ENCODE results near the gene NOC4L. TPM values are rescaled to one million over a fixed set of nuclear protein-coding genes. Genes with fewer than 3 reads are reported as not detected.
A peak's percentile ranks its signal among the peaks of the same experiment; 100 is the strongest.

Gene NOC4L
- total RNA-seq, 1 donor from 2014 or later, result 16.5 TPM

DNA sequence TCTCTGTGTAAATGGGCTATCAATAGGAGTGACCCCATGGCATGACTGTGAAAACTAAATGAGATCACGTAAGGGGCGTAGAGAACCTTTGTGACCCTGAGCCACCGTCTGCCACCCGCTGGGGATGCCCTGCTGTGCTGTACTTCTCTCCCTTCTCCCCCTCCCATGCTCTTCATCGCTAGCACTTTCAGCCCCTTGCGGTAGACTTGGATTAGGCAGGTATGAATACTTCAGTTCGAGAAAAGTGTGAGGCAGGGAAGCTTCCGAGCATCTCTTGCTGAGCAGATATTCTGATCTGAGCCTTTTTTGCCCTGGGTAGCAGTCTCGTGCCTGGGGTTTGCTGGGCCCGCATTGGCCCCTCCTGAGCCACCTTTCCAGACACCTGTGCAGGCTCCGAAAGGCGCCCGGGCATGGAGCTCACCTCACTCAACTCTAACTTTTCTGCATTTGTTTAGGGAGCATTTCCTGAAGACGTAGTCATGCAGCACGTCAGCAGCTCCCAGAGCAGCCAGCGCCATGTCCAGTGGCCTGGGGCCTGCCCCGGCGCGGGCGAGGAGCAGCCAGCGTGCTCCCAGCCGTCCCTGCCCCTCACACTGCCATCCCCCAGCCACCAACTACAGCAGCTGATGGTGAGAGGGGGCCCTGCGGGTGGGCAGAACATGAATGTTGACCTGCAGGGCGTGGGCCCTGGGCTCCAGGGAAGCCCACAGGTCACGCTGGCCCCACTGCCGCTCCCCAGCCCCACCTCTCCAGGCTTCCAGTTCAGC is 40.5 kb upstream of the NOC4L start:
- Mint-ChIP-seq H3K27ac (ENCODE audit: unreplicated experiment) (no peak overlapping the region), H3K4me1 (ENCODE audit: low read depth, unreplicated experiment) (no peaks in the 10 kb centered on the region), H3K36me3 (ENCODE audit: low read depth, unreplicated experiment) (peaks cover 23% of the 10 kb centered on the region), H3K27me3 (ENCODE audit: low read depth, unreplicated experiment) (no peaks in the 10 kb centered on the region), H3K4me3 (ENCODE audit: unreplicated experiment) (no peak overlapping the region), H3K9me3 (ENCODE audit: unreplicated experiment) (no peaks in the 10 kb centered on the region)
- FAIRE-seq, result no peak
- peaks cover 4% of the 10 kb centered on the region for H3K4me1 ChIP-seq (ENCODE audit: insufficient read depth, low read length)
- H2AFZ ChIP-seq (ENCODE audit: low read depth, low read length), result no peak overlapping the region
- H4K20me1 ChIP-seq (ENCODE audit: insufficient read depth, low read length), result peaks cover 56% of the 10 kb centered on the region
- peaks cover 6% of the 10 kb centered on the region for H3K79me2 ChIP-seq (ENCODE audit: insufficient read depth, low read length)
- H3K36me3 ChIP-seq (ENCODE audit: insufficient read depth, low read length), result no peaks in the 10 kb centered on the region
- no peak overlapping the region for H3K9ac ChIP-seq (ENCODE audit: low read length)
- no peak for DNase-seq (ENCODE audit: low read depth)
- H3K27me3 ChIP-seq (ENCODE audit: insufficient read depth, low read length), result no peaks in the 10 kb centered on the region
- no peak overlapping the region for H3K4me3 ChIP-seq (ENCODE audit: insufficient read depth, low read depth, low read length)
- H3K9me3 ChIP-seq (ENCODE audit: insufficient read depth, low read depth, low read length), result no peaks in the 10 kb centered on the region
- no peak overlapping the region for H3K4me2 ChIP-seq (ENCODE audit: low read length)
- no peak overlapping the region for H3K27ac ChIP-seq (ENCODE audit: low read depth, low read length)
- TF ChIP-seq, protein P1, sequence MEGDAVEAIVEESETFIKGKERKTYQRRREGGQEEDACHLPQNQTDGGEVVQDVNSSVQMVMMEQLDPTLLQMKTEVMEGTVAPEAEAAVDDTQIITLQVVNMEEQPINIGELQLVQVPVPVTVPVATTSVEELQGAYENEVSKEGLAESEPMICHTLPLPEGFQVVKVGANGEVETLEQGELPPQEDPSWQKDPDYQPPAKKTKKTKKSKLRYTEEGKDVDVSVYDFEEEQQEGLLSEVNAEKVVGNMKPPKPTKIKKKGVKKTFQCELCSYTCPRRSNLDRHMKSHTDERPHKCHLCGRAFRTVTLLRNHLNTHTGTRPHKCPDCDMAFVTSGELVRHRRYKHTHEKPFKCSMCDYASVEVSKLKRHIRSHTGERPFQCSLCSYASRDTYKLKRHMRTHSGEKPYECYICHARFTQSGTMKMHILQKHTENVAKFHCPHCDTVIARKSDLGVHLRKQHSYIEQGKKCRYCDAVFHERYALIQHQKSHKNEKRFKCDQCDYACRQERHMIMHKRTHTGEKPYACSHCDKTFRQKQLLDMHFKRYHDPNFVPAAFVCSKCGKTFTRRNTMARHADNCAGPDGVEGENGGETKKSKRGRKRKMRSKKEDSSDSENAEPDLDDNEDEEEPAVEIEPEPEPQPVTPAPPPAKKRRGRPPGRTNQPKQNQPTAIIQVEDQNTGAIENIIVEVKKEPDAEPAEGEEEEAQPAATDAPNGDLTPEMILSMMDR (IDR thresholded peaks at IDR 0.05; ENCODE audit: insufficient read depth, low read depth, low read length), result no peak
- TF ChIP-seq EZH2 (IDR thresholded peaks at IDR 0.05; ENCODE audit: insufficient read depth, low read length), result no peak

DNA sequence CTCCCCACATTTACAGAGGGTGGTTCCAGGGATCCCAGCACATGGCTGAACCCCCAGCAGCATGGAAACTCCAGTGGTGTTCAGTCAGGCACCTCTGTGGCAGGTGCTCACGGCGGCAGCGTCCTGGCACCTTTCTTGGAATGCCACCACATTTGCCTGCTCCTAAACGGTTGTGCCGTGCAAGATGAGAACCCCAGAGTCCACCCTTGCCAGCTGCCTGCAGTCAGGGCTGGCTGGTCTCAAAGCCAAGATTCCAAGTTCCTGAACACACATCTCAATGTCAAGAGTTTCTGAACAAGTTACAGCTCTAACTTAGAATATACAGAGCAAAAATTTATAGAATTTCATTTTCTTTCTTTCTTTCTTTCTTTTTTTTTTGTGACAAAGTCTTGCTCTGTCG is 38.8 kb upstream of the NOC4L start:
- Histone ChIP-seq H3K9me3 (ENCODE audit: insufficient read depth, low read depth, low read length) (no peaks in the 10 kb centered on the region), H3K27ac (ENCODE audit: low read depth, low read length) (no peak overlapping the region), H3K4me2 (ENCODE audit: low read length) (no peak overlapping the region), H3K79me2 (ENCODE audit: insufficient read depth, low read length) (peaks cover under 1% of the 10 kb centered on the region), H3K4me1 (ENCODE audit: insufficient read depth, low read length) (peaks cover 4% of the 10 kb centered on the region), H3K36me3 (ENCODE audit: insufficient read depth, low read length) (peaks cover 4% of the 10 kb centered on the region), H3K9ac (ENCODE audit: low read length) (no peak overlapping the region), H2AFZ (ENCODE audit: low read depth, low read length) (no peak overlapping the region), H3K4me3 (ENCODE audit: insufficient read depth, low read depth, low read length) (no peak overlapping the region), H3K27me3 (ENCODE audit: insufficient read depth, low read length) (no peaks in the 10 kb centered on the region), H4K20me1 (ENCODE audit: insufficient read depth, low read length) (peaks cover 51% of the 10 kb centered on the region)
- no peaks in the 10 kb centered on the region for H3K27me3 Mint-ChIP-seq (ENCODE audit: low read depth, unreplicated experiment)
- DNase-seq (ENCODE audit: low read depth) (no peak), FAIRE-seq (no peak)
- H3K36me3 Mint-ChIP-seq (ENCODE audit: low read depth, unreplicated experiment), result peaks cover 25% of the 10 kb centered on the region
- TF ChIP-seq, protein P1 (IDR thresholded peaks at IDR 0.05; ENCODE audit: insufficient read depth, low read depth, low read length), result no peak
- no peak for TF ChIP-seq EZH2 (IDR thresholded peaks at IDR 0.05; ENCODE audit: insufficient read depth, low read length)
- no peak overlapping the region for H3K27ac Mint-ChIP-seq (ENCODE audit: unreplicated experiment)
- peaks cover 6% of the 10 kb centered on the region for H3K4me1 Mint-ChIP-seq (ENCODE audit: low read depth, unreplicated experiment)
- no peak overlapping the region for H3K4me3 Mint-ChIP-seq (ENCODE audit: unreplicated experiment)
- H3K9me3 Mint-ChIP-seq (ENCODE audit: unreplicated experiment), result no peaks in the 10 kb centered on the region

DNA sequence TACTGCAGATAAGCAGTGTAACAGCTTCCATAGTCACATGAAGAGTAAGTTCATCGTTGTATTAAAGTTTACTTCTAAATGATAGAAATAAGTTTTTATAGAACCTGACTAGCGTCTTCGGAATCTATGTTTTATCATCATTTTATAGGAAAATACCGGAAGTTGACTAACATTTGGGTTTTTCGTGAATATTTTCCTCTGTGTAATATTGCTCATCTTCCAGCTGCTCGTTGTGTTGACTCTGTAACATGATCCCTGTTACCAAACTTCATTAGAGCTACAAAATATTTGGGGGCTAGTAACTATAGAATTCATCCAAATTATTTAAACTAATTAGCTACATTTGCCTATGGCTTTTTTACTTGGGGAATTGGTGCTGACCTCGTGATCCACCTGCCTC is 37.3 kb upstream of the NOC4L start:
- H3K27ac Mint-ChIP-seq (ENCODE audit: unreplicated experiment), result no peak overlapping the region
- H3K27me3 ChIP-seq (ENCODE audit: insufficient read depth, low read length), result no peaks in the 10 kb centered on the region
- H3K36me3 Mint-ChIP-seq (ENCODE audit: low read depth, unreplicated experiment), result peaks cover 27% of the 10 kb centered on the region
- peaks cover 4% of the 10 kb centered on the region for H3K4me1 ChIP-seq (ENCODE audit: insufficient read depth, low read length)
- H4K20me1 ChIP-seq (ENCODE audit: insufficient read depth, low read length), result peaks cover 49% of the 10 kb centered on the region
- FAIRE-seq, result no peak
- no peak overlapping the region for H3K9ac ChIP-seq (ENCODE audit: low read length)
- H3K27ac ChIP-seq (ENCODE audit: low read depth, low read length), result peak overlapping the region; percentile 57
- DNase-seq (ENCODE audit: low read depth), result no peak
- peaks cover 6% of the 10 kb centered on the region for H3K4me1 Mint-ChIP-seq (ENCODE audit: low read depth, unreplicated experiment)
- H3K4me3 ChIP-seq (ENCODE audit: insufficient read depth, low read depth, low read length), result no peak overlapping the region
- H3K9me3 Mint-ChIP-seq (ENCODE audit: unreplicated experiment), result no peaks in the 10 kb centered on the region
- H3K4me2 ChIP-seq (ENCODE audit: low read length), result peak overlapping the region; percentile 31
- H3K36me3 ChIP-seq (ENCODE audit: insufficient read depth, low read length), result peaks cover 8% of the 10 kb centered on the region
- no peak overlapping the region for H3K4me3 Mint-ChIP-seq (ENCODE audit: unreplicated experiment)
- no peaks in the 10 kb centered on the region for H3K9me3 ChIP-seq (ENCODE audit: insufficient read depth, low read depth, low read length)
- H2AFZ ChIP-seq (ENCODE audit: low read depth, low read length), result no peak overlapping the region
- H3K79me2 ChIP-seq (ENCODE audit: insufficient read depth, low read length), result no peaks in the 10 kb centered on the region
- H3K27me3 Mint-ChIP-seq (ENCODE audit: low read depth, unreplicated experiment), result no peaks in the 10 kb centered on the region
- TF ChIP-seq, protein P1 (IDR thresholded peaks at IDR 0.05; ENCODE audit: insufficient read depth, low read depth, low read length), result no peak
- no peak for TF ChIP-seq EZH2 (IDR thresholded peaks at IDR 0.05; ENCODE audit: insufficient read depth, low read length)
